T-cell (primary cell): ENCODE data around the gene VMAC. TPM values are rescaled to one million over a fixed set of nuclear protein-coding genes. Genes with fewer than 3 reads are reported as not detected.

Experiments
- ATAC-seq, 4 experiments: fragments of 200-7000 bp in 3 of 4; fragments of 150-1000 bp in 1 of 4; cut with Tn5 transposase; replicated peaks in 1 of 4; 1 replicate in 3 of 4; 2 replicates in 1 of 4; pipeline ENCODE4 v1.10.0; 2021; ENCODE audit warnings: moderate library complexity in 3 of 4, mild to moderate bottlenecking in 2 of 4, moderate number of reproducible peaks in 1 of 4
- CTCF ChIA-PET, 2 donors: fragments of 300-600 bp; sonication (Branson Sonifier 250); formaldehyde crosslinking; loops; one replicate each; lab custom pipeline; 2022; ENCODE audit warnings: antibody characterized with exemption in 2 of 2; lab: Charles Lee
- POLR2A ChIA-PET, 2 donors: fragments of 300-600 bp; sonication (Branson Sonifier 250); formaldehyde crosslinking; loops; one replicate each; lab custom pipeline; 2022; ENCODE audit warnings: antibody characterized with exemption in 2 of 2; lab: Charles Lee
- DNase-seq, 35 experiments: peaks; one replicate each; pipeline versions ENCODE4 v3.0.0 to v3.0.0-alpha.2; 2013 to 2023
- H3K27ac ChIP-seq: one replicate; pipeline ENCODE4 v1.5.1; 2013; ENCODE audit warnings: low read length
- H3K27me3 ChIP-seq, 2 experiments: replicated peaks in 1 of 2; 1 replicate in 1 of 2; 2 replicates in 1 of 2; pipeline versions ENCODE4 v1.6.1 to v1.7.0; 2013; ENCODE audit warnings: low read length in 1 of 2, mixed read lengths in 1 of 2; ENCODE audit not compliant: control insufficient read depth in 2 of 2, insufficient read depth in 2 of 2; ENCODE audit errors: extremely low read depth in 1 of 2
- H3K36me3 ChIP-seq, 2 donors: 1 replicate in 1 of 2; 2 replicates in 1 of 2; pipeline versions ENCODE4 v1.6.1 to v1.7.0; 2013; ENCODE audit warnings: low read length in 1 of 2; ENCODE audit not compliant: control insufficient read depth in 2 of 2, insufficient read depth in 1 of 2; ENCODE audit errors: extremely low read depth in 1 of 2
- H3K4me1 ChIP-seq, 2 experiments: 1 replicate in 1 of 2; 2 replicates in 1 of 2; pipeline versions ENCODE4 v1.6.1 to v1.7.0; 2013; ENCODE audit warnings: low read length in 2 of 2, mixed read lengths in 1 of 2; ENCODE audit not compliant: insufficient read depth in 2 of 2, control insufficient read depth in 1 of 2; ENCODE audit errors: extremely low read depth in 1 of 2
- H3K4me3 ChIP-seq, 2 donors: 1 replicate in 1 of 2; 2 replicates in 1 of 2; pipeline versions ENCODE4 v1.5.1 to v1.7.0; 2013; ENCODE audit warnings: mild to moderate bottlenecking in 2 of 2, low read length in 1 of 2, moderate library complexity in 1 of 2; ENCODE audit not compliant: control insufficient read depth in 1 of 2; ENCODE audit errors: extremely low read depth in 1 of 2
- H3K9me3 ChIP-seq: 2 replicates; pipeline ENCODE4 v1.7.0; 2013
- H3K27ac Mint-ChIP-seq, 2 donors: one replicate each; pipeline ENCODE4 v1.8.0; 2020 to 2021; ENCODE audit warnings: mild to moderate bottlenecking in 2 of 2, mixed read lengths in 2 of 2
- H3K27me3 Mint-ChIP-seq, 2 donors: one replicate each; pipeline ENCODE4 v1.8.0; 2021 to 2022; ENCODE audit warnings: mixed read lengths in 2 of 2
- H3K36me3 Mint-ChIP-seq: one replicate; pipeline ENCODE4 v1.8.0; 2021; ENCODE audit warnings: mixed read lengths
- H3K4me1 Mint-ChIP-seq, 3 donors: one replicate each; pipeline ENCODE4 v1.8.0; 2020 to 2022; ENCODE audit warnings: mixed read lengths in 3 of 3, mild to moderate bottlenecking in 1 of 3
- H3K4me3 Mint-ChIP-seq, 3 donors: one replicate each; pipeline ENCODE4 v1.8.0; 2020 to 2022; ENCODE audit warnings: mild to moderate bottlenecking in 3 of 3, mixed read lengths in 3 of 3, moderate library complexity in 3 of 3
- H3K9me3 Mint-ChIP-seq, 3 donors: one replicate each; pipeline ENCODE4 v1.8.0; 2020 to 2022; ENCODE audit warnings: mixed read lengths in 3 of 3
- WGBS: methylation state at CpG from one replicate; pipeline ENCODE4 v1.1.5; 2013; ENCODE audit warnings: missing lambda C conversion rate; ENCODE audit not compliant: insufficient coverage; 5-methylcytosine and 5-hydroxymethylcytosine counted together
- total RNA-seq, 35 experiments: library from RNA in 6 of 35; stranded (reverse) in 6 of 35; fragments of 120-200 nt in 1 of 35; gene quantifications; one replicate each; pipeline versions ENCODE4 v1.2.1 to v1.2.4 and lab custom pipeline; 2013 to 2026

Gene VMAC
- total RNA-seq, 5 donors from 2014 or later (not counting 1 experiment from before 2014, with no cell fraction given): 23.8 to 35.9 (median 30.9) TPM

DNA sequence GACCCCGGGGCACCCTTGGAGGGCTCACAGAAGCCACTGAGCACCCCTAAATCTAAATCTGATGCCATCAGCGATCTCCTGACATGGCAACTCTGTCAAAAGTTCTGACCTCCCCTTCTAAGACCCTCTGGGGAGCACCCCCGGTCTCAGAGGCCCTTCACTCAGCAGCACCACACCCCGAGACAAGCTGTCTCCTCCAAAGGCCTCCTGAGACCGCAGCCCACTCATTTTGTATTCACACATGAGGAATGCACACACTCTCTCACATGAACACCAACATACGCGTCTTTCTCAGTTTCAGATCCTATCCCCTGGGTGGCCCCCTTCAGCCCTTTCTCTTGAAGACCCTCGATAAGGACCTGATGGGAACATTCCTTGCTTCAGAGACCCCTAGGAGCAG, 3.7 kb upstream of the VMAC start:
- H3K9me3 ChIP-seq: no peaks in the 10 kb centered on the region
- DNase-seq: no peak
- Mint-ChIP-seq H3K4me3 (peak overlapping the region; percentile 29 to 42 (median 31)), H3K27me3 (no peaks in the 10 kb centered on the region), H3K9me3 (no peaks in the 10 kb centered on the region), H3K27ac (peak overlapping the region; percentile 16 to 31), H3K36me3 (peaks cover 8% of the 10 kb centered on the region), H3K4me1 (peaks cover 26 to 34% (median 27%) of the 10 kb centered on the region in 3 donors)
- 86% methylated on average over 7 of the region's 8 CpGs for WGBS
- no peak for ATAC-seq
- ChIA-PET CTCF (no interaction called here), POLR2A (interaction anchor here in 1 of 2 donors (0.7 kb wide), 1 partner anchor 110 kb away, joined by 7 read pairs; the partner anchor contains the start of gene DUS3L)
- H3K4me1 ChIP-seq: peaks cover 0 to 41% of the 10 kb centered on the region in 2 experiments
- peaks cover 0 to 14% of the 10 kb centered on the region in 2 donors for H3K36me3 ChIP-seq
- H3K27ac ChIP-seq: no peak overlapping the region
- H3K4me3 ChIP-seq: no peak overlapping the region
- no peaks in the 10 kb centered on the region for H3K27me3 ChIP-seq

DNA sequence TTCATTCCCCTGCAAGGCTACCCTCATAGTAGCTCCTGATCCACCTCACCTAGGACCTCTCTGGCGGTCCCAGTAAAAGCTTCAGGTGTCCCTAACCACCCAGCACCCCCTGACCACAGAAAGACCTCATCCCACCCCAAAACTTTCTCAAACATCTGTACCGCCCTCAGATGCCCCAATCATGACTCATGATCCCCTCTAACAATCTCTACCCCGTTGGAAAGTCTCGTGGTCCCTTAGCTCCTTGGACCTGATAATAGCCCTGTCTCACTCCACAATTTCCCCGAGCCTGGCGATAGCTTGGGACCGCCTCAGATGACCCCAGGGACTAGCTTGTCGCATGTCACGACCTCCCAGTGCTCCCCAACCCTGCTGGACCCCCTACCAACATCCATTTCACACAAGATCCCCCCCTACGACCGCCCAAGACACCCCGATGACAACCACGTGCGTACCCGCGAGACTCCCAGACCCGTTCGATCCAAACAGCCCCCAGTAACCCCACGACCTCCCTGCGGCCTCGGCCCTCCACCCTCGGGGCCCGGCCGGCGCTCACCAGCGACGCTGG, 1.5 kb upstream of the VMAC start:
- peaks cover 35 to 47% (median 37%) of the 10 kb centered on the region in 3 donors for H3K4me1 Mint-ChIP-seq

DNA sequence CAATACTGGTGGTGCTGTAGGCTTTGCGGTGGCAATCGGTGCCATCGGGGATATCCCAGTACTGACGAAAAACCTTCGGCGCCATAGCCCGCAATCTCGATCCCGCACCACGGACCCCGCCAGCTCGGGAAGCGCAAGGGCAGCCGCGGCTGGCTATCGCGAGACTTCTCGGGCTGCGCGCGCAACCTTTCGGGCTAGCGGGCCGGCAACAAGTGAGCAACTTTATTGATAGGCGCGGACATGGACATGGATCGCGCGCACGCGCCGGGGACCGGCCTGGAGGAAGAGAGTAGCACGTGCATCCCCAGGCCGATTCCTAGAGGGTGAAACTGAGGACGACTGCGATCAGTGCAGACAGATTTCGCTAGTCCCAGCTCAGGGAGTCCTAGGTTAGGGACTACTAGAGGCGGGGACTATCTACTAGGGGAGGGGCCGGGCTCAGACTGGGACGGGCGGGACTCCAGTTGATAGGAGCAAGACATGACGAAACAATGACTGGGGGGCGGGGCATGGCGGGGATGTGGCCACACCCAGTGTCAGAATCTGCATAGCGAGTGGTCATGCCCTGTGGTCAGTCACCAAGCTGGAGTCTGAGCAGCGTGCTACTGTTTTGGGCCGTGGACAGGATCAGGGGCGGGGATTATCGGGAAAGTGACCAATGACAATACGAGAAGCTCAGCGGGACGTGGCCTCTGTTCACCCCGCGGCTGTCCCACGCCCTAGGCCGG, 884 bp upstream of the VMAC start, which contains the start of gene NDUFA11:
TSS of gene NDUFA11 (minus strand) at position 167 of the 728 bp plus-strand sequence. CDS start at position 85, 82 bp downstream.
- Histone ChIP-seq H3K27ac (peak within 1 kb of the TSS; percentile 85), H3K36me3 (peaks cover 2 to 4% of the 10 kb centered on the region in 2 donors), H3K9me3 (no peaks in the 10 kb centered on the region), H3K27me3 (no peaks in the 10 kb centered on the region), H3K4me1 (peaks cover 0 to 48% of the 10 kb centered on the region in 2 experiments), H3K4me3 (peak within 1 kb of the TSS; percentile 85 to 100)
- H3K36me3 Mint-ChIP-seq: peaks cover 11% of the 10 kb centered on the region
- ATAC-seq (peak; percentile 53 to 61 (median 58)), DNase-seq (peak; percentile 91 to 98 (median 96))
- ChIA-PET POLR2A (interaction anchor here (0.6 to 1.0 kb wide), 5 partner anchors 58 to 117 kb away, joined by 3 to 9 read pairs (median 3); partner anchors contain the start of gene DUS3L (in 1 of the 2)), CTCF (interaction anchor here in 1 of 2 donors (0.6 to 2.4 kb wide), 6 partner anchors 51 to 222 kb away, joined by 3 to 25 read pairs (median 3); partner anchors contain the start of genes NRTN and RPL36)
- H3K9me3 Mint-ChIP-seq: no peaks in the 10 kb centered on the region
- no peaks in the 10 kb centered on the region for H3K27me3 Mint-ChIP-seq
- H3K4me1 Mint-ChIP-seq: peaks cover 35 to 47% (median 37%) of the 10 kb centered on the region in 3 donors
- H3K4me3 Mint-ChIP-seq: peak within 1 kb of the TSS; percentile 95 to 96 (median 95)
- WGBS: under 1% methylated on average over 57 of the region's 57 CpGs
- H3K27ac Mint-ChIP-seq: peak within 1 kb of the TSS; percentile 99 to 100

More for the DNA sequence above, 1.5 kb upstream of the VMAC start:
- Mint-ChIP-seq H3K36me3 (peaks cover 11% of the 10 kb centered on the region), H3K9me3 (no peaks in the 10 kb centered on the region), H3K4me3 (peak overlapping the region; percentile 95 to 96 (median 95)), H3K27me3 (no peaks in the 10 kb centered on the region), H3K27ac (peak overlapping the region; percentile 99 to 100)
- under 1% methylated on average over 27 of the region's 27 CpGs for WGBS
- Histone ChIP-seq H3K4me3 (peak overlapping the region; percentile 85 to 100), H3K27ac (peak overlapping the region; percentile 85), H3K9me3 (no peaks in the 10 kb centered on the region), H3K36me3 (peaks cover 0 to 4% of the 10 kb centered on the region in 2 donors), H3K4me1 (peaks cover 0 to 48% of the 10 kb centered on the region in 2 experiments), H3K27me3 (no peaks in the 10 kb centered on the region)
- ChIA-PET CTCF (interaction anchor here (0.6 to 2.4 kb wide), 3 partner anchors 50 to 223 kb away, joined by 3 to 25 read pairs (median 3); partner anchors contain the start of gene NRTN (in 1 of the 2)), POLR2A (interaction anchor here (0.5 to 0.7 kb wide), 5 partner anchors 49 to 1511 kb away, joined by 3 to 9 read pairs (median 3); no protein-coding TSS in a partner anchor)
- ATAC-seq (no peak), DNase-seq (peak in 2 of 35 experiments; percentile 8 to 30)

DNA sequence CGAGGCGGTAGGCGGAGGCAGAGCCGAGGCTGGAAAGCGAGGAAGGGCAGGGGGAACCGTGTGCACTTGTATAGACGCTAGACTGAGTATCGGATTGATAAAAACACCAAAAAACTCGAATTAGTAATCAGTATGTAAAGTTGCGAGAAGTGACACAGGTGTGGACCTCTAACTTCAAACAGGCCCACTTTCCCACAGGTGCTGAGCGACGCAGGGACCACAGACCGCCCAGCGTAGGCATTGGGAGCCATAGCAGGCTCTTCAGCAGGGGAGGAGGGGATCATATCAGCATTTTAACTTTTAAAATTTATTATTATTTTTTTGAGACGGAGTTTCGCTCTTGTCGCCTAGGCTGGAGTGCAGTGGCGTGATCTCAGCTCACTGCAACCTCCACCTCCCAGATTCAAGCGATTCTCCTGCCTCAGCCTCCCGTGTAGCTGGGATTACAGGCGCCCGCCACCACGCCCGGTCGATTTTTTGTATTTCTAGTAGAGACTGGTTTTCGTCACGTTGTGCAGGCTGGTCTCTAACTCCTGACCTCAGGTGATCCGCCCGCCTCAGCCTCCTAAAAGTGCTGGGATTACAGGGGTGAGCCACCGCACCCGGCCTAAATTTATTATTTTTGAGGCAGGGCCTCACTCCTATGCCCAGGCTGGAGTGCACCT, 574 bp downstream of the VMAC start:
- no peak for ATAC-seq
- Histone ChIP-seq H3K4me1 (peaks cover 0 to 42% of the 10 kb centered on the region in 2 experiments), H3K9me3 (no peaks in the 10 kb centered on the region), H3K27me3 (no peaks in the 10 kb centered on the region), H3K4me3 (peak overlapping the region; percentile 72 to 77), H3K27ac (peak overlapping the region; percentile 49), H3K36me3 (peaks cover 7 to 12% of the 10 kb centered on the region in 2 donors)
- ChIA-PET CTCF (interaction anchor here in 1 of 2 donors (0.6 to 2.4 kb wide), 3 partner anchors 101 to 206 kb away, joined by 3 to 25 read pairs (median 3); partner anchors contain the start of gene NRTN), POLR2A (no interaction called here)
- H3K36me3 Mint-ChIP-seq: peaks cover 9% of the 10 kb centered on the region
- peak overlapping the region; percentile 95 to 96 (median 95) for H3K4me3 Mint-ChIP-seq
- no peaks in the 10 kb centered on the region for H3K27me3 Mint-ChIP-seq
- DNase-seq: no peak
- WGBS: 79% methylated on average over 7 of the region's 31 CpGs
- no peaks in the 10 kb centered on the region for H3K9me3 Mint-ChIP-seq
- peaks cover 28 to 43% (median 35%) of the 10 kb centered on the region in 3 donors for H3K4me1 Mint-ChIP-seq
- peak overlapping the region; percentile 57 to 75 for H3K27ac Mint-ChIP-seq

DNA sequence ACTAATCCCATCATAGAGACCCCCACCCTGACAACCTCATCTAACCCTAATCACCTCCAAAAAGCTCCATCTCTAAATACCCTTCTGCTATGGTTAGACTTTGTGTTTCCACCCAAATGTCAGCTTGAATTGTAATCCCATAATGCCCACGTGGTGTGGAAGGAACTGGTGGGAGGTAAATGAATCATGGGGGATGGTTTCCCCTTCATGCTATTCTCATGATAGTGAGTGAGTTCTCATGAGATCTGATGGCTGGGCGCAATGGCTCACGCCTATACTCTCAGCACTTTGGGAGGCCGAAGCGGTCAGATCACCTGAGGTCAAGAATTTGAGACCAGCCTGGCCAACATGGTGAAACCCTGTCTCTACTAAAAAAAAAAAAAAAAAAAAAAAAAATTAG, 2.6 kb downstream of the VMAC start:
- Histone ChIP-seq H3K36me3 (peaks cover 10 to 16% of the 10 kb centered on the region in 2 donors), H3K27ac (no peak overlapping the region), H3K9me3 (no peaks in the 10 kb centered on the region), H3K27me3 (no peaks in the 10 kb centered on the region), H3K4me3 (no peak overlapping the region), H3K4me1 (peaks cover 0 to 30% of the 10 kb centered on the region in 2 experiments)
- peak overlapping the region in 2 of 3 donors; percentile 35 to 51 for H3K4me3 Mint-ChIP-seq
- ChIA-PET POLR2A (no interaction called here), CTCF (no interaction called here)
- WGBS: no CpG with 5 or more reads among the region's 5 CpGs
- ATAC-seq (no peak), DNase-seq (no peak)
- peaks cover 20 to 32% (median 25%) of the 10 kb centered on the region in 3 donors for H3K4me1 Mint-ChIP-seq
- peak overlapping the region in 1 of 2 donors; percentile 6 for H3K27ac Mint-ChIP-seq
- H3K9me3 Mint-ChIP-seq: no peaks in the 10 kb centered on the region
- peaks cover 3% of the 10 kb centered on the region for H3K36me3 Mint-ChIP-seq
- no peaks in the 10 kb centered on the region for H3K27me3 Mint-ChIP-seq
